ENCODE measurements around the gene NPLOC4.

Gene NPLOC4

DNA sequence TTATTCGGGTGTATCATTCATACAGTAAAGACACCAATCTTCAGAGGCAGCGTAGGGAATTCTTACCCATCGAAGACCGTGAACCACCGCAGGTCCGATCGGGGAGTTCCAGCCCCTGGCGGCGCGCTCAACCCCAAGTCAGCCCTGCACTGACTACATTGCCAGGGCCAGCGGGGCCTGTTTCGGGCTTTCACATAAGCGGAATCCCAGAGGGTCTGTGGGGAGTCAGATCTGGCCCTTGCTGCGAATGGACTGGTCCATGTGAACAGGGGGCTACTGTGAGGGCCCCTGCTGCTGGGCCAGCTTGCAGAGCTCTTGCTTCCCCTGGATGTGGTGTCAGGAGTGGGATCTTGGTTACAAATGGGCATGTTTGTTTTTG is 11.8 kb upstream of the NPLOC4 start:
- Mint-ChIP-seq H3K27ac (no peak overlapping the region), H3K4me1 (peaks cover 13% of the 10 kb centered on the region), H3K27me3 (peaks cover 23% of the 10 kb centered on the region), H3K9me3 (no peaks in the 10 kb centered on the region), H3K4me3 (no peak overlapping the region), H3K36me3 (no peaks in the 10 kb centered on the region)
- ATAC-seq, result no peak

DNA sequence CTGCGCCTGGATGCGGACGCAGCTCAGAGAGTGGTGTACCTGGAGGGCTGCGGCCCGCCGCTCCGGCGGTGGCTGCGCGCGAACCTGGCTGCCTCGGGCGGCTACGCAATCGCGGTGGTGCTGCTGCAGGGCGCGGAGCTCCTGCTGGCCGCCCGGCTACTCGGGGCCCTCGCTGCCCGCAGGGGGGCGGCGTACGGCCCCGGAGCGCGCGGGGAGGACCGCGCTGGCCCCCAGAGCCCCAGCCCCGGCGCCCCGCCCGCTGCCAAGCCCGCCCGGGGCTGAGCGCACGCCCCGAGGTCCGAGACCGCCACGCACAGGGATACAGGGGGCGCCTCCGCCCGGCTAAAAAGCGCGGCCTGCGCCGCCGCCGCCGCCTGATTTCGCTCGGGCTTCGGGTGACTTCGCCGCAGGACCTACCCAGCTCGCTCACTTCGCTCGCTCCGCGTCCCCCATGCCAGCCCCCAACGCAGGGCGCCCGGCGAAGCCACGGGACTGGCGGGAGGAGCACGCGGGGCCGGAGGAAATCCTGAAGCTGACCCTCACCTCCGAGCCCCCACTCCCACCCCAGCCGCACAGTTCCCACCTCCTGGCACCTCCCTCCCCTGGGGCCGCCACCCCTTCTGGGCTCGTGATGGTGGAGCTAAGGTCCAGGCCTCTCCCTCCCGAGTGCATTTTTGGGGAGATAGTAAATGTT is 11.2 kb upstream of the NPLOC4 start:
- Mint-ChIP-seq H3K4me1 (peaks cover 8% of the 10 kb centered on the region), H3K27me3 (peaks cover 17% of the 10 kb centered on the region), H3K4me3 (no peak overlapping the region), H3K9me3 (no peaks in the 10 kb centered on the region), H3K36me3 (no peaks in the 10 kb centered on the region), H3K27ac (no peak overlapping the region)
- ATAC-seq, result peak; percentile 32

GRCh38 chr17:81647640-81648012 is 10.7 kb upstream of the NPLOC4 start:
- ATAC-seq, result no peak
- no peak overlapping the region for H3K4me3 Mint-ChIP-seq
- peaks cover 6% of the 10 kb centered on the region for H3K4me1 Mint-ChIP-seq

DNA sequence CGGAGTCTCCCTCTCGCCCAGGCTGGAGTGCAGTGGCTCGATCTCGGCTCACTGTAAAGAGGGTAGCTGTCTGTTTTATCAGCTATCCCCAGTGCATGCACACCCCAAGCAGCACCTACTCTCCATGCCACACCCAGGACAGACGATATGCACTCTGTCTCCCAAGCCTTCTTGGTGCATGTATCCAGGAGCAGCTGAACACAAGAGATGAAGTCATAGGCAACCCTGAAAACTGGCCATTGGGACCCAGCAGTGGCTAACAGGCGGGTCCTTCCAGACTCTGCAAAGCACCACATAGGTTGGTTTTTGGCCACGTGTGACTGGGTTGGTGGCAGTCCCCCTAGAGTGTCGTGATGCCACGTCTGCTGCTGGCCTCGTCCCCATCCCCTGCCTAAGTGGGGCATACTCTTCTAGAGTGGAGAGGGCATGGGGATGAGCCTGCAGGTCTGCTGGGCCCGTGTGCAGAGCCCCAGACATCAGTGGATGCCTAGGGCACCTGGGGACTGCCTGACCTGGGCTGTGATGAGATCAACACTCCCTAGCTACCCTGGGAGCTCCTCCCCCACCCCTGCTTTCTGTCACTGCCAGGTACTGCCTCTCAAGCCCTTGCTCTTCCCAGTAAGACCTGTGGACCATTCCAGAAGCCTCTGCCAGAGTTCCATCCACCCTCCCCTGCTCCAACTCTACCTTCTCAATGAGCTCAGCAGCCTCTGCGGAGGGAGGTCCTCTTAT is 10.1 kb upstream of the NPLOC4 start:
- no peak overlapping the region for H3K4me3 Mint-ChIP-seq
- H3K9me3 Mint-ChIP-seq, result no peaks in the 10 kb centered on the region
- peaks cover 6% of the 10 kb centered on the region for H3K4me1 Mint-ChIP-seq
- ATAC-seq, result no peak
- peaks cover 7% of the 10 kb centered on the region for H3K27me3 Mint-ChIP-seq
- H3K27ac Mint-ChIP-seq, result no peak overlapping the region
- no peaks in the 10 kb centered on the region for H3K36me3 Mint-ChIP-seq

More at GRCh38 chr17:81647640-81648012, 10.7 kb upstream of the NPLOC4 start:
- Mint-ChIP-seq H3K36me3 (no peaks in the 10 kb centered on the region), H3K27me3 (peaks cover 12% of the 10 kb centered on the region), H3K27ac (no peak overlapping the region), H3K9me3 (no peaks in the 10 kb centered on the region)

- no peak overlapping the region for H3K27ac Mint-ChIP-seq
- H3K4me1 Mint-ChIP-seq, result peaks cover 6% of the 10 kb centered on the region
- H3K4me3 Mint-ChIP-seq, result no peak overlapping the region
- no peaks in the 10 kb centered on the region for H3K9me3 Mint-ChIP-seq
- no peaks in the 10 kb centered on the region for H3K36me3 Mint-ChIP-seq
- no peak for ATAC-seq
- H3K27me3 Mint-ChIP-seq, result no peaks in the 10 kb centered on the region
These were observed 8.4 kb upstream of the NPLOC4 start for GRCh38 chr17:81644976-81645952.

- peaks cover 6% of the 10 kb centered on the region for H3K4me1 Mint-ChIP-seq
- H3K9me3 Mint-ChIP-seq, result no peaks in the 10 kb centered on the region
- H3K27ac Mint-ChIP-seq, result no peak overlapping the region
- H3K4me3 Mint-ChIP-seq, result no peak overlapping the region
- no peak for ATAC-seq
- no peaks in the 10 kb centered on the region for H3K36me3 Mint-ChIP-seq
- no peaks in the 10 kb centered on the region for H3K27me3 Mint-ChIP-seq
These were observed 7.6 kb upstream of the NPLOC4 start for GRCh38 chr17:81644496-81644895.

- ATAC-seq, result no peak
- Mint-ChIP-seq H3K4me3 (no peak overlapping the region), H3K27me3 (no peaks in the 10 kb centered on the region), H3K27ac (no peak overlapping the region), H3K36me3 (no peaks in the 10 kb centered on the region), H3K4me1 (peaks cover 6% of the 10 kb centered on the region), H3K9me3 (no peaks in the 10 kb centered on the region)
These were observed 5.0 kb upstream of the NPLOC4 start for GRCh38 chr17:81641825-81642489.

- ATAC-seq, result no peak
- H3K4me3 Mint-ChIP-seq, result no peak overlapping the region
- no peak overlapping the region for H3K27ac Mint-ChIP-seq
- H3K36me3 Mint-ChIP-seq, result no peaks in the 10 kb centered on the region
- no peaks in the 10 kb centered on the region for H3K27me3 Mint-ChIP-seq
- peaks cover 17% of the 10 kb centered on the region for H3K4me1 Mint-ChIP-seq
- H3K9me3 Mint-ChIP-seq, result no peaks in the 10 kb centered on the region
These were observed 3.1 kb upstream of the NPLOC4 start for GRCh38 chr17:81640011-81640410.

DNA sequence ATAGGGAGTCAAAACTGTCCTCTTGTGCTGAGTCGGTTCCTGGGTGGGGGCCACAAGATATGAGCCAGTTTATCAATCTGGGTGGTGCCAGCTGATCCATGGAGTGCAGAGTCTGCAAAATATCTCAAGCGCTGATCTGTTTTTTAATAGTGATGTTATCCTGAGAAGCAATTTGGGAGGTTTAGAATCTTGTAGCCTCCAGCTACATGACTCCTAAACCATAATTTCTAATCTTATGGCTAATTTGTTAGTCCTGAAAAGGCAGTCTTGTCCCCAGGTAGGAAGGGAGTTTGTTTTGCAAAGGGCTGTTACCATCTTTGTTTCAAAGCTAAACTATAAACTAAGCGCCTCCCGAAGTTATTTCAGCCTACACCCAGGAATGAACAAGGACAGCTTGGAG is 1.8 kb upstream of the NPLOC4 start:
- ATAC-seq, result no peak
- no peak overlapping the region for H3K4me3 Mint-ChIP-seq
- H3K27me3 Mint-ChIP-seq, result no peaks in the 10 kb centered on the region
- no peak overlapping the region for H3K27ac Mint-ChIP-seq
- peaks cover 13% of the 10 kb centered on the region for H3K4me1 Mint-ChIP-seq
- no peaks in the 10 kb centered on the region for H3K9me3 Mint-ChIP-seq
- no peaks in the 10 kb centered on the region for H3K36me3 Mint-ChIP-seq

- Mint-ChIP-seq H3K4me3 (peak overlapping the region; percentile 92), H3K36me3 (no peaks in the 10 kb centered on the region), H3K9me3 (no peaks in the 10 kb centered on the region), H3K27ac (peak overlapping the region; percentile 95), H3K4me1 (peaks cover 13% of the 10 kb centered on the region), H3K27me3 (no peaks in the 10 kb centered on the region)
- ATAC-seq, result peak; percentile 3
These were observed 873 bp downstream of the NPLOC4 start for GRCh38 chr17:81635973-81636504.

- Mint-ChIP-seq H3K9me3 (no peaks in the 10 kb centered on the region), H3K27ac (peak overlapping the region; percentile 95), H3K36me3 (no peaks in the 10 kb centered on the region), H3K27me3 (no peaks in the 10 kb centered on the region), H3K4me3 (peak overlapping the region; percentile 92), H3K4me1 (peaks cover 13% of the 10 kb centered on the region)
- no peak for ATAC-seq
These were observed 1.5 kb downstream of the NPLOC4 start for GRCh38 chr17:81635431-81635830.

DNA sequence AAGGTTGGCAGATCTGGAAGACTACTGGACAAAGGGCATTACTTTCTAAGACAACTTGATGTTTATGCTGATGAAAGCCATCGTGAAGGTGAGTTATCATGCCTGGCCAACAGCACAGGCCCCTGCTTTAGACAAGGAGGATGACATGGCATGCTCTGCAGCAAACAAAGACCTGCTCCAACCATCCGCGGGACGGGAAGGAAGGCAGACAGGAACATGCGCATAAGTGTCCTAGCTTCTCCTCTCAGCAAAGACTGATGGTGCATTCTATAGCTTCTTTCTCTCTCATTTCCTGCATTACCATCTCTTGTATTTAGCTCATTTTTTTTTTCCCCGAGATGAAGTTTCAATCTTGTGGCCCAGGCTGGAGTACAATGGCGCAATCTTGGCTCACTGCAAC is 5.4 kb downstream of the NPLOC4 start:
- Mint-ChIP-seq H3K36me3 (peaks cover 32% of the 10 kb centered on the region), H3K9me3 (no peaks in the 10 kb centered on the region), H3K4me3 (no peak overlapping the region), H3K4me1 (peaks cover 13% of the 10 kb centered on the region), H3K27me3 (no peaks in the 10 kb centered on the region), H3K27ac (no peak overlapping the region)
- no peak for ATAC-seq

- Mint-ChIP-seq H3K27ac (no peak overlapping the region), H3K27me3 (no peaks in the 10 kb centered on the region), H3K4me1 (peaks cover under 1% of the 10 kb centered on the region), H3K4me3 (no peak overlapping the region), H3K9me3 (no peaks in the 10 kb centered on the region), H3K36me3 (peaks cover 44% of the 10 kb centered on the region)
- ATAC-seq, result no peak
These were observed 6.6 kb downstream of the NPLOC4 start for GRCh38 chr17:81630274-81630673.

DNA sequence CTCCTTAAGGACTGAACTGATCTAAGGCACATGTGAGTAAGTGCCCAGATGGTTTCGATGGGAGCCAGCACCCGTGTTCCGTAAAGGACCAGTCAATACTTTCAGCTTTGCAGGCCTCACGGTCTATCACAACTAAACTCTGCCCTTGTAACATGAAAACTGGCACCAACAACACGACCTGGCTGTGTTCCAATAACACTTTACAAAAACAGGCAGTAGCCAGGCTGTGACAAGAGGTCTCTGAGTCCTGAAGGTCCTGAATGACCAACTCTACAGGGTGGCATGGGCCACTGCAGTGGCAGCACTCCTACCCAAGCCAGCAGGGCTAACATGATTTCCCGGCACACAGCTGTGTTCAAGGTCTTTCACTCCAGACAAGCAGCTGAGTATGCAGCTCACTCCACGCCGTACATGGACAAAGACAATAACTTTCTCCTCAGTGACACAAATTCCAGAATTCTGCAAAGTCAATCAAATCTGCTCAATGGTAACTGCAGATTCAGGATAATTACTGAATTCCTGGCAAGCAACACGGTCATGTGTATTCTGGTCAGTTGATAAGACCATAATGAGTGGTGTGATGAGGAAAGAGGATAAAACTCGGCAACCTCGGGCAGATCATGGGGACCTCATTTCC is 15.3 kb downstream of the NPLOC4 start:
- Mint-ChIP-seq H3K27me3 (no peaks in the 10 kb centered on the region), H3K36me3 (peaks cover 61% of the 10 kb centered on the region), H3K9me3 (peaks cover 7% of the 10 kb centered on the region), H3K4me3 (no peak overlapping the region), H3K4me1 (peaks cover 11% of the 10 kb centered on the region), H3K27ac (no peak overlapping the region)
- ATAC-seq, result no peak
